Measurements from ENCODE around the gene IL4R.

DNA sequence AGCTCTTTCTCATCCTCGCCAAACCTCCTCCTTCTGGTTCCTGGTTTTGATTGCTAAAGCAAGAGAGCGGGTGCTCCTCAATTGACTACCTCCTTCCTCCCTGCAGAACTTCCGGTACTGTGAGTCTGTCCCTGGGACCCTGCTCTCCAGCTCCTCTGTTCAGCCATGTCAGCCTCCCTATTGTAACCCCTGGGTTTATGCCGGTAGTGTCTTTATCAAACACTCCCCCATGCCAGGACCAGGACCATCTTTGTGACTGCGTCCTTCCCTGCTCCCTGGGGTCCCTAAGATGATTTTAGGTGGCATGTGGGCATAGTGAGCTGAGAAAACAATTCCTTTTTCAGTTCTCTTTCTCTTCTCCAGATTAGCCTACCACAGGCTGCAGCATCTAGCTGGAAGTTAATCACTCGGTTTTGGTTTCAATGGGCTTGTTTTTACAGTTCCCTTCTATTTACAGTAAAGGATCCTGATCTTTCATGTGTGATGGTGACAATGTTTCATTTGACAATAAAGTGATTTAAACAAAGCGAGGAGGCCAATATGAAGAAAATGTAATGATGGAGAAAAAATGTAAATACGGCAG lies 60.5 kb downstream of the IL4R start:
- TF ChIP-seq, protein P1, sequence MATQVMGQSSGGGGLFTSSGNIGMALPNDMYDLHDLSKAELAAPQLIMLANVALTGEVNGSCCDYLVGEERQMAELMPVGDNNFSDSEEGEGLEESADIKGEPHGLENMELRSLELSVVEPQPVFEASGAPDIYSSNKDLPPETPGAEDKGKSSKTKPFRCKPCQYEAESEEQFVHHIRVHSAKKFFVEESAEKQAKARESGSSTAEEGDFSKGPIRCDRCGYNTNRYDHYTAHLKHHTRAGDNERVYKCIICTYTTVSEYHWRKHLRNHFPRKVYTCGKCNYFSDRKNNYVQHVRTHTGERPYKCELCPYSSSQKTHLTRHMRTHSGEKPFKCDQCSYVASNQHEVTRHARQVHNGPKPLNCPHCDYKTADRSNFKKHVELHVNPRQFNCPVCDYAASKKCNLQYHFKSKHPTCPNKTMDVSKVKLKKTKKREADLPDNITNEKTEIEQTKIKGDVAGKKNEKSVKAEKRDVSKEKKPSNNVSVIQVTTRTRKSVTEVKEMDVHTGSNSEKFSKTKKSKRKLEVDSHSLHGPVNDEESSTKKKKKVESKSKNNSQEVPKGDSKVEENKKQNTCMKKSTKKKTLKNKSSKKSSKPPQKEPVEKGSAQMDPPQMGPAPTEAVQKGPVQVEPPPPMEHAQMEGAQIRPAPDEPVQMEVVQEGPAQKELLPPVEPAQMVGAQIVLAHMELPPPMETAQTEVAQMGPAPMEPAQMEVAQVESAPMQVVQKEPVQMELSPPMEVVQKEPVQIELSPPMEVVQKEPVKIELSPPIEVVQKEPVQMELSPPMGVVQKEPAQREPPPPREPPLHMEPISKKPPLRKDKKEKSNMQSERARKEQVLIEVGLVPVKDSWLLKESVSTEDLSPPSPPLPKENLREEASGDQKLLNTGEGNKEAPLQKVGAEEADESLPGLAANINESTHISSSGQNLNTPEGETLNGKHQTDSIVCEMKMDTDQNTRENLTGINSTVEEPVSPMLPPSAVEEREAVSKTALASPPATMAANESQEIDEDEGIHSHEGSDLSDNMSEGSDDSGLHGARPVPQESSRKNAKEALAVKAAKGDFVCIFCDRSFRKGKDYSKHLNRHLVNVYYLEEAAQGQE (IDR thresholded peaks at IDR 0.05; ENCODE audit: low read depth) = no peak
- no peak for TF ChIP-seq EZH2 (IDR thresholded peaks at IDR 0.05)
- no peak for TF ChIP-seq POLR2A (IDR thresholded peaks at IDR 0.05; ENCODE audit: borderline replicate concordance, extremely low read depth, insufficient read depth, insufficient read length)
- no peak for TF ChIP-seq SIN3A (IDR thresholded peaks at IDR 0.05; ENCODE audit: low read depth)
- TF ChIP-seq, protein P2, sequence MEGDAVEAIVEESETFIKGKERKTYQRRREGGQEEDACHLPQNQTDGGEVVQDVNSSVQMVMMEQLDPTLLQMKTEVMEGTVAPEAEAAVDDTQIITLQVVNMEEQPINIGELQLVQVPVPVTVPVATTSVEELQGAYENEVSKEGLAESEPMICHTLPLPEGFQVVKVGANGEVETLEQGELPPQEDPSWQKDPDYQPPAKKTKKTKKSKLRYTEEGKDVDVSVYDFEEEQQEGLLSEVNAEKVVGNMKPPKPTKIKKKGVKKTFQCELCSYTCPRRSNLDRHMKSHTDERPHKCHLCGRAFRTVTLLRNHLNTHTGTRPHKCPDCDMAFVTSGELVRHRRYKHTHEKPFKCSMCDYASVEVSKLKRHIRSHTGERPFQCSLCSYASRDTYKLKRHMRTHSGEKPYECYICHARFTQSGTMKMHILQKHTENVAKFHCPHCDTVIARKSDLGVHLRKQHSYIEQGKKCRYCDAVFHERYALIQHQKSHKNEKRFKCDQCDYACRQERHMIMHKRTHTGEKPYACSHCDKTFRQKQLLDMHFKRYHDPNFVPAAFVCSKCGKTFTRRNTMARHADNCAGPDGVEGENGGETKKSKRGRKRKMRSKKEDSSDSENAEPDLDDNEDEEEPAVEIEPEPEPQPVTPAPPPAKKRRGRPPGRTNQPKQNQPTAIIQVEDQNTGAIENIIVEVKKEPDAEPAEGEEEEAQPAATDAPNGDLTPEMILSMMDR (IDR thresholded peaks at IDR 0.05 in 2 of 3, conservative IDR thresholded peaks at IDR 0.05 in 1 of 3; ENCODE audit: borderline replicate concordance in 1 of 3, insufficient read depth in 1 of 3, low read depth in 2 of 3, low read length in 2 of 3) = no peak
- TF ChIP-seq POLR2AphosphoS5 (IDR thresholded peaks at IDR 0.05; ENCODE audit: low read depth, low read length) = no peak
- TF ChIP-seq FOSL1 (IDR thresholded peaks at IDR 0.05; ENCODE audit: low read depth) = no peak
- TF ChIP-seq, protein P3, sequence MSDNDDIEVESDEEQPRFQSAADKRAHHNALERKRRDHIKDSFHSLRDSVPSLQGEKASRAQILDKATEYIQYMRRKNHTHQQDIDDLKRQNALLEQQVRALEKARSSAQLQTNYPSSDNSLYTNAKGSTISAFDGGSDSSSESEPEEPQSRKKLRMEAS (IDR thresholded peaks at IDR 0.05) = no peak
